Measurements from ENCODE around the gene UNG.

GRCh38 chr12:109131154-109132050, 34.0 kb downstream of the UNG start:
- TF ChIP-seq, protein P1, sequence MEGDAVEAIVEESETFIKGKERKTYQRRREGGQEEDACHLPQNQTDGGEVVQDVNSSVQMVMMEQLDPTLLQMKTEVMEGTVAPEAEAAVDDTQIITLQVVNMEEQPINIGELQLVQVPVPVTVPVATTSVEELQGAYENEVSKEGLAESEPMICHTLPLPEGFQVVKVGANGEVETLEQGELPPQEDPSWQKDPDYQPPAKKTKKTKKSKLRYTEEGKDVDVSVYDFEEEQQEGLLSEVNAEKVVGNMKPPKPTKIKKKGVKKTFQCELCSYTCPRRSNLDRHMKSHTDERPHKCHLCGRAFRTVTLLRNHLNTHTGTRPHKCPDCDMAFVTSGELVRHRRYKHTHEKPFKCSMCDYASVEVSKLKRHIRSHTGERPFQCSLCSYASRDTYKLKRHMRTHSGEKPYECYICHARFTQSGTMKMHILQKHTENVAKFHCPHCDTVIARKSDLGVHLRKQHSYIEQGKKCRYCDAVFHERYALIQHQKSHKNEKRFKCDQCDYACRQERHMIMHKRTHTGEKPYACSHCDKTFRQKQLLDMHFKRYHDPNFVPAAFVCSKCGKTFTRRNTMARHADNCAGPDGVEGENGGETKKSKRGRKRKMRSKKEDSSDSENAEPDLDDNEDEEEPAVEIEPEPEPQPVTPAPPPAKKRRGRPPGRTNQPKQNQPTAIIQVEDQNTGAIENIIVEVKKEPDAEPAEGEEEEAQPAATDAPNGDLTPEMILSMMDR (IDR thresholded peaks at IDR 0.05): no peak
- no peak for TF ChIP-seq EZH2 (IDR thresholded peaks at IDR 0.05; ENCODE audit: borderline replicate concordance, insufficient read depth, low read depth, low read length, poor library complexity, severe bottlenecking)
